ENCODE data around the gene ARRB2. TPM values are rescaled to one million over a fixed set of nuclear protein-coding genes. Genes with fewer than 3 reads are reported as not detected.
A peak's percentile ranks its signal among the peaks of the same experiment; 100 is the strongest.

ARRB2 gene
- total RNA-seq, 3 donors from 2014 or later (not counting 1 experiment from before 2014, with no cell fraction given), result 314 to 374 (median 335) TPM

GRCh38 chr17:4759776-4760236, 49.4 kb downstream of the ARRB2 start:
- no peak for DNase-seq
- H3K27ac Mint-ChIP-seq, result no peak overlapping the region
- no peak for TF ChIP-seq CTCF (IDR thresholded peaks at IDR 0.05)
- no peaks in the 10 kb centered on the region for H3K4me1 ChIP-seq (ENCODE audit: control insufficient read depth, insufficient read depth, low read length)
- H3K27me3 Mint-ChIP-seq (ENCODE audit: low read depth in 2 of 2), result peaks cover 8% of the 10 kb centered on the region in 2 donors
- H3K36me3 Mint-ChIP-seq, result no peaks in the 10 kb centered on the region
- H3K4me3 ChIP-seq (ENCODE audit: low read length), result no peak overlapping the region
- no peaks in the 10 kb centered on the region for H3K9me3 Mint-ChIP-seq
- peak in 1 of 3 donors; percentile 42 for ATAC-seq
- no peaks in the 10 kb centered on the region for H3K27me3 ChIP-seq (ENCODE audit: control insufficient read depth, insufficient read depth, low read length)
- H3K9me3 ChIP-seq (ENCODE audit: control insufficient read depth, insufficient read depth, low read length), result no peaks in the 10 kb centered on the region
- 87% methylated on average over 10 of the region's 10 CpGs for WGBS (ENCODE audit: insufficient coverage)
- H3K4me3 Mint-ChIP-seq, result no peak overlapping the region
- H3K36me3 ChIP-seq (ENCODE audit: control insufficient read depth, insufficient read depth, low read length), result no peaks in the 10 kb centered on the region
- intact Hi-C loops (cut with micrococcal nuclease), result no loop called here
- no peak overlapping the region for H3K27ac ChIP-seq (ENCODE audit: low read length)
- no peaks in the 10 kb centered on the region for H3K4me1 Mint-ChIP-seq

GRCh38 chr17:4764595-4764994, 54.2 kb downstream of the ARRB2 start:
- 52% methylated on average over 2 of the region's 3 CpGs for WGBS (ENCODE audit: insufficient coverage)
- intact Hi-C loops (cut with micrococcal nuclease), result no loop called here
- Histone ChIP-seq H3K9me3 (ENCODE audit: control insufficient read depth, insufficient read depth, low read length) (no peaks in the 10 kb centered on the region), H3K27me3 (ENCODE audit: control insufficient read depth, insufficient read depth, low read length) (no peaks in the 10 kb centered on the region), H3K36me3 (ENCODE audit: control insufficient read depth, insufficient read depth, low read length) (no peaks in the 10 kb centered on the region), H3K27ac (ENCODE audit: low read length) (no peak overlapping the region), H3K4me3 (ENCODE audit: low read length) (no peak overlapping the region), H3K4me1 (ENCODE audit: control insufficient read depth, insufficient read depth, low read length) (no peaks in the 10 kb centered on the region)
- H3K9me3 Mint-ChIP-seq, result no peaks in the 10 kb centered on the region
- H3K36me3 Mint-ChIP-seq, result no peaks in the 10 kb centered on the region
- no peaks in the 10 kb centered on the region for H3K4me1 Mint-ChIP-seq
- DNase-seq, result no peak
- ATAC-seq, result no peak
- no peak overlapping the region for H3K4me3 Mint-ChIP-seq
- TF ChIP-seq CTCF (IDR thresholded peaks at IDR 0.05), result no peak
- no peak overlapping the region for H3K27ac Mint-ChIP-seq
- H3K27me3 Mint-ChIP-seq (ENCODE audit: low read depth in 2 of 2), result peaks cover 5 to 16% of the 10 kb centered on the region in 2 donors

- H3K27me3 Mint-ChIP-seq (ENCODE audit: low read depth in 2 of 2), result peaks cover 5 to 16% of the 10 kb centered on the region in 2 donors
- H3K4me1 ChIP-seq (ENCODE audit: control insufficient read depth, insufficient read depth, low read length), result no peaks in the 10 kb centered on the region
- H3K9me3 ChIP-seq (ENCODE audit: control insufficient read depth, insufficient read depth, low read length), result no peaks in the 10 kb centered on the region
- ATAC-seq (no peak), DNase-seq (no peak)
- H3K4me3 Mint-ChIP-seq, result no peak overlapping the region
- H3K9me3 Mint-ChIP-seq, result no peaks in the 10 kb centered on the region
- no peaks in the 10 kb centered on the region for H3K27me3 ChIP-seq (ENCODE audit: control insufficient read depth, insufficient read depth, low read length)
- H3K27ac Mint-ChIP-seq, result no peak overlapping the region
- H3K4me1 Mint-ChIP-seq, result no peaks in the 10 kb centered on the region
- 78% methylated on average over 2 of the region's 3 CpGs for WGBS (ENCODE audit: insufficient coverage)
- H3K36me3 ChIP-seq (ENCODE audit: control insufficient read depth, insufficient read depth, low read length), result no peaks in the 10 kb centered on the region
- H3K36me3 Mint-ChIP-seq, result no peaks in the 10 kb centered on the region
- no peak overlapping the region for H3K4me3 ChIP-seq (ENCODE audit: low read length)
- intact Hi-C loops (cut with micrococcal nuclease), result no loop called here
- peak overlapping the region; percentile 21 for H3K27ac ChIP-seq (ENCODE audit: low read length)
- TF ChIP-seq CTCF (IDR thresholded peaks at IDR 0.05), result no peak
Observed at GRCh38 chr17:4766201-4766600, 55.8 kb downstream of the ARRB2 start.

GRCh38 chr17:4766723-4767122, 56.3 kb downstream of the ARRB2 start:
- peak overlapping the region; percentile 11 for H3K27ac ChIP-seq (ENCODE audit: low read length)
- no peaks in the 10 kb centered on the region for H3K4me1 ChIP-seq (ENCODE audit: control insufficient read depth, insufficient read depth, low read length)
- no peak overlapping the region for H3K4me3 ChIP-seq (ENCODE audit: low read length)
- H3K9me3 Mint-ChIP-seq, result no peaks in the 10 kb centered on the region
- H3K9me3 ChIP-seq (ENCODE audit: control insufficient read depth, insufficient read depth, low read length), result no peaks in the 10 kb centered on the region
- H3K36me3 Mint-ChIP-seq, result no peaks in the 10 kb centered on the region
- WGBS (ENCODE audit: insufficient coverage), result 83% methylated on average over 9 of the region's 9 CpGs
- peaks cover 5 to 16% of the 10 kb centered on the region in 2 donors for H3K27me3 Mint-ChIP-seq (ENCODE audit: low read depth in 2 of 2)
- no peak for TF ChIP-seq CTCF (IDR thresholded peaks at IDR 0.05)
- no peaks in the 10 kb centered on the region for H3K27me3 ChIP-seq (ENCODE audit: control insufficient read depth, insufficient read depth, low read length)
- H3K27ac Mint-ChIP-seq, result no peak overlapping the region
- no peak overlapping the region for H3K4me3 Mint-ChIP-seq
- ATAC-seq (no peak), DNase-seq (no peak)
- H3K36me3 ChIP-seq (ENCODE audit: control insufficient read depth, insufficient read depth, low read length), result no peaks in the 10 kb centered on the region
- intact Hi-C loops (cut with micrococcal nuclease), result no loop called here
- no peaks in the 10 kb centered on the region for H3K4me1 Mint-ChIP-seq
